Measurements from ENCODE around the gene NEGR1. TPM values are rescaled to one million over a fixed set of nuclear protein-coding genes. Genes with fewer than 3 reads are reported as not detected.

NEGR1 gene
- total and polyA plus RNA-seq, 2 experiments from 2014 or later: 0.57 to 0.94 TPM

GRCh38 chr1:72006092-72006491 lies 276.2 kb downstream of the NEGR1 start:
- peaks cover 49% of the 10 kb centered on the region for H3K4me1 Mint-ChIP-seq
- H2AFZ ChIP-seq: no peak overlapping the region
- no peak for TF ChIP-seq NANOG (IDR thresholded peaks at IDR 0.05; ENCODE audit: borderline replicate concordance)
- TF ChIP-seq EZH2phosphoT487 (IDR thresholded peaks at IDR 0.05; ENCODE audit: unreplicated experiment): no peak
- TF ChIP-seq POLR2AphosphoS5 (IDR thresholded peaks at IDR 0.05; ENCODE audit: low read depth): no peak
- no peak for TF ChIP-seq ZNF114 (CRISPR knock-in tag; IDR thresholded peaks at IDR 0.05)
- no peak for TF ChIP-seq JUNB (IDR thresholded peaks at IDR 0.05; ENCODE audit: unreplicated experiment)
- no peak for TF ChIP-seq STAT1 (IDR thresholded peaks at IDR 0.05; ENCODE audit: unreplicated experiment)
- no peak for TF ChIP-seq ETS1 (IDR thresholded peaks at IDR 0.05)
- TF ChIP-seq CTCF (conservative IDR thresholded peaks at IDR 0.05; ENCODE audit: low read depth in 2 of 2): no peak
- TF ChIP-seq ZNF462 (CRISPR knock-in tag; IDR thresholded peaks at IDR 0.05): no peak
- H3K27ac ChIP-seq (ENCODE audit: low read depth): no peak overlapping the region
- no peaks in the 10 kb centered on the region for H3K27me3 ChIP-seq (ENCODE audit: insufficient read depth)
- ATAC-seq: no peak
- no peaks in the 10 kb centered on the region for H3K9me2 ChIP-seq (ENCODE audit: insufficient read depth)
- no peaks in the 10 kb centered on the region for H3K36me3 Mint-ChIP-seq (ENCODE audit: low read depth)
- no peaks in the 10 kb centered on the region for H3F3A ChIP-seq (replicated peaks; ENCODE audit: low read depth)
- peaks cover 2% of the 10 kb centered on the region for H3K27me3 Mint-ChIP-seq (ENCODE audit: insufficient read depth, low read depth, poor library complexity)
- no peak overlapping the region for H3K27ac Mint-ChIP-seq
- H3K4me1 ChIP-seq (ENCODE audit: insufficient read depth): peaks cover 29% of the 10 kb centered on the region
- H3K4me2 ChIP-seq: no peak overlapping the region
- no peaks in the 10 kb centered on the region for H4K20me1 ChIP-seq (replicated peaks; ENCODE audit: insufficient read depth)
- no peak for DNase-seq (ENCODE audit: low spot score)
- H3K36me3 ChIP-seq (ENCODE audit: insufficient read depth): no peaks in the 10 kb centered on the region
- H3K79me2 ChIP-seq (replicated peaks; ENCODE audit: insufficient read depth): no peaks in the 10 kb centered on the region
- H3K4me3 Mint-ChIP-seq: no peak overlapping the region
- no peaks in the 10 kb centered on the region for H3K9me3 Mint-ChIP-seq
- H3K4me3 ChIP-seq: no peak overlapping the region

All from GM23338 (cell line).